Measurements from ENCODE around the gene JUND. TPM values are rescaled to one million over a fixed set of nuclear protein-coding genes. Genes with fewer than 3 reads are reported as not detected.

The JUND gene
- total RNA-seq, 4 donors from 2014 or later: 193 to 394 (median 316) TPM

Small RNA genes within 50 kb of the gene (microRNA-seq; reads per million reads assigned to microRNA genes)
- gene MIR3188: not detected

Small RNA genes within 50 kb of the gene (small RNA-seq; reads per million reads assigned to genes)
- not detected for gene MIR3188
- gene RPL39P38: not detected

Other genes with a start within 250 kb of the JUND start
- 1 to 10 TPM in 1 of 4 donors, under 1 TPM in 1, not detected in 2; 0.93 to 1.1 TPM for gene IL12RB1, start 194.7 kb downstream of the JUND start, total RNA-seq
- 1 to 10 TPM; 4.8 to 5.6 (median 5.0) TPM for gene MAST3, start 183.8 kb downstream of the JUND start, total RNA-seq
- 10 to 100 TPM; 14.4 to 33.0 (median 19.8) TPM for gene PIK3R2, start 128.5 kb downstream of the JUND start, total RNA-seq
- gene IFI30, start 107.8 kb downstream of the JUND start, total RNA-seq: 10 to 100 TPM; 36.3 to 58.4 (median 40.1) TPM
- gene MPV17L2, start 88.4 kb downstream of the JUND start, total RNA-seq: 10 to 100 TPM in 3 of 4 donors, 1 to 10 TPM in 1; 4.7 to 57.7 (median 29.3) TPM
- gene RAB3A, start 77.6 kb downstream of the JUND start, total RNA-seq: 1 to 10 TPM in 2 of 4 donors, under 1 TPM in 1, not detected in 1; 0.40 to 2.5 (median 2.0) TPM
- 1 to 10 TPM in 1 of 4 donors, under 1 TPM in 2, not detected in 1; 0.27 to 1.4 (median 0.92) TPM for gene PDE4C, start 55.2 kb downstream of the JUND start, total RNA-seq
- 10 to 100 TPM in 1 of 4 donors, 1 to 10 TPM in 3; 5.7 to 17.0 (median 8.9) TPM for gene IQCN, start 7.2 kb downstream of the JUND start, total RNA-seq
- 100 to 1,000 TPM in 2 of 4 donors, 10 to 100 TPM in 2; 55.2 to 203 (median 140) TPM for gene LSM4, start 41.5 kb upstream of the JUND start, total RNA-seq
- gene PGPEP1, start 59.0 kb upstream of the JUND start, total RNA-seq: 10 to 100 TPM; 23.5 to 44.0 (median 27.9) TPM
- 1 to 10 TPM in 3 of 4 donors, not detected in 1; 3.7 to 9.9 (median 5.1) TPM for gene GDF15, start 104.5 kb upstream of the JUND start, total RNA-seq
- gene LRRC25, start 116.0 kb upstream of the JUND start, total RNA-seq: 1 to 10 TPM; 1.1 to 7.1 (median 2.2) TPM
- 10 to 100 TPM; 40.5 to 75.6 (median 56.1) TPM for gene SSBP4, start 137.8 kb upstream of the JUND start, total RNA-seq
- 10 to 100 TPM; 12.7 to 24.2 (median 22.9) TPM for gene ISYNA1, start 156.5 kb upstream of the JUND start, total RNA-seq
- gene ELL, start 240.4 kb upstream of the JUND start, total RNA-seq: 10 to 100 TPM; 10.8 to 31.0 (median 11.5) TPM